HFFc6 (cell line): ENCODE measurements around the gene RTP2. TPM values are rescaled to one million over a fixed set of nuclear protein-coding genes. Genes with fewer than 3 reads are reported as not detected.

Source experiments
- DNase-seq: peaks from one replicate; pipeline ENCODE4 v3.0.0-alpha.2; 2018
- H3K27ac Mint-ChIP-seq: 2 replicates; pipeline ENCODE4 v1.8.0; 2020; ENCODE audit warnings: mild to moderate bottlenecking, mixed read lengths
- H3K27me3 Mint-ChIP-seq: 2 replicates; pipeline ENCODE4 v1.8.0; 2021; ENCODE audit warnings: mild to moderate bottlenecking, moderate library complexity, mixed read lengths; ENCODE audit not compliant: insufficient read depth
- H3K36me3 Mint-ChIP-seq: 2 replicates; pipeline ENCODE4 v1.8.0; 2021; ENCODE audit warnings: low read depth, mixed read lengths
- H3K4me1 Mint-ChIP-seq: 2 replicates; pipeline ENCODE4 v1.8.0; 2020; ENCODE audit warnings: low read depth, mixed read lengths
- H3K4me3 Mint-ChIP-seq: 2 replicates; pipeline ENCODE4 v1.8.0; 2020; ENCODE audit warnings: mild to moderate bottlenecking, moderate library complexity, mixed read lengths
- H3K9me3 Mint-ChIP-seq: 2 replicates; pipeline ENCODE4 v1.8.0; 2020; ENCODE audit warnings: mild to moderate bottlenecking, mixed read lengths
- CTCF ChIP-seq: fragments of 200-600 bp; sonication (generic); IDR thresholded peaks from 2 replicates; pipeline ENCODE4 v1.5.0; 2021; ENCODE audit warnings: antibody characterized with exemption, mild to moderate bottlenecking
- total RNA-seq, 6 experiments: library from RNA; stranded (reverse); fragmentation: NEBNext Ultra II Directional; extraction: Animal tissue kit (Norgen Biotek cat#: 25700); gene quantifications; 2 replicates in 1 of 6; 3 replicates in 5 of 6; pipeline ENCODE4 v1.2.3, GENCODE V29; 2021

The RTP2 gene
- total RNA-seq, 6 experiments from 2014 or later = not detected

- peaks cover 7% of the 10 kb centered on the region for H3K4me1 Mint-ChIP-seq
- no peaks in the 10 kb centered on the region for H3K27me3 Mint-ChIP-seq
- H3K27ac Mint-ChIP-seq = no peak overlapping the region; the same call in 1 of the 2 replicates
- peaks cover 33% of the 10 kb centered on the region for H3K36me3 Mint-ChIP-seq
- no peak for TF ChIP-seq CTCF
- DNase-seq = no peak
- H3K9me3 Mint-ChIP-seq = no peaks in the 10 kb centered on the region
- no peak overlapping the region for H3K4me3 Mint-ChIP-seq
These were observed 17.4 kb upstream of the RTP2 start for GRCh38 chr3:187719628-187720336.

GRCh38 chr3:187718802-187719201 is 16.4 kb upstream of the RTP2 start:
- Mint-ChIP-seq H3K27ac (no peak overlapping the region), H3K4me3 (no peak overlapping the region), H3K4me1 (peaks cover 17% of the 10 kb centered on the region), H3K27me3 (peaks cover 3% of the 10 kb centered on the region; the same call in 1 of the 2 replicates), H3K36me3 (peaks cover 24% of the 10 kb centered on the region), H3K9me3 (no peaks in the 10 kb centered on the region)
- DNase-seq = no peak
- no peak for TF ChIP-seq CTCF

- H3K4me1 Mint-ChIP-seq = peaks cover 26% of the 10 kb centered on the region
- DNase-seq = no peak
- H3K9me3 Mint-ChIP-seq = no peaks in the 10 kb centered on the region
- H3K27me3 Mint-ChIP-seq = peaks cover 3% of the 10 kb centered on the region; the same call in 1 of the 2 replicates
- H3K27ac Mint-ChIP-seq = no peak overlapping the region; the same call in 1 of the 2 replicates
- TF ChIP-seq CTCF = no peak
- H3K36me3 Mint-ChIP-seq = peaks cover 14% of the 10 kb centered on the region
- H3K4me3 Mint-ChIP-seq = no peak overlapping the region
These were observed 15.2 kb upstream of the RTP2 start for GRCh38 chr3:187717572-187717971.

GRCh38 chr3:187714404-187714979 is 12.1 kb upstream of the RTP2 start:
- H3K9me3 Mint-ChIP-seq = no peaks in the 10 kb centered on the region
- no peaks in the 10 kb centered on the region for H3K36me3 Mint-ChIP-seq
- DNase-seq = peak; percentile 66
- peaks cover 26% of the 10 kb centered on the region for H3K4me1 Mint-ChIP-seq
- no peak overlapping the region for H3K27ac Mint-ChIP-seq
- peak; percentile 98 for TF ChIP-seq CTCF
- peak overlapping the region; percentile 4; the same call in 1 of the 2 replicates for H3K4me3 Mint-ChIP-seq
- peaks cover 3% of the 10 kb centered on the region; the same call in 1 of the 2 replicates for H3K27me3 Mint-ChIP-seq

GRCh38 chr3:187713504-187713903 is 11.1 kb upstream of the RTP2 start:
- Mint-ChIP-seq H3K27me3 (peaks cover 3% of the 10 kb centered on the region; the same call in 1 of the 2 replicates), H3K9me3 (no peaks in the 10 kb centered on the region), H3K4me1 (peaks cover 26% of the 10 kb centered on the region), H3K4me3 (peak overlapping the region; percentile 4), H3K27ac (no peak overlapping the region), H3K36me3 (no peaks in the 10 kb centered on the region)
- DNase-seq = peak; percentile 53
- TF ChIP-seq CTCF = no peak
